GM18861 (cell line): ENCODE measurements around the gene BARD1.
"Not testable (repeated sequence)": the region's sequence is repeated elsewhere in the genome, so short reads cannot be mapped to it uniquely, and the experiment has no call there.

ENCODE experiments used
- ATAC-seq: cut with Tn5 transposase; IDR thresholded peaks from one replicate; pipeline ENCODE4 v1.9.1; 2021; ENCODE audit not compliant: unreplicated experiment

The BARD1 gene

DNA sequence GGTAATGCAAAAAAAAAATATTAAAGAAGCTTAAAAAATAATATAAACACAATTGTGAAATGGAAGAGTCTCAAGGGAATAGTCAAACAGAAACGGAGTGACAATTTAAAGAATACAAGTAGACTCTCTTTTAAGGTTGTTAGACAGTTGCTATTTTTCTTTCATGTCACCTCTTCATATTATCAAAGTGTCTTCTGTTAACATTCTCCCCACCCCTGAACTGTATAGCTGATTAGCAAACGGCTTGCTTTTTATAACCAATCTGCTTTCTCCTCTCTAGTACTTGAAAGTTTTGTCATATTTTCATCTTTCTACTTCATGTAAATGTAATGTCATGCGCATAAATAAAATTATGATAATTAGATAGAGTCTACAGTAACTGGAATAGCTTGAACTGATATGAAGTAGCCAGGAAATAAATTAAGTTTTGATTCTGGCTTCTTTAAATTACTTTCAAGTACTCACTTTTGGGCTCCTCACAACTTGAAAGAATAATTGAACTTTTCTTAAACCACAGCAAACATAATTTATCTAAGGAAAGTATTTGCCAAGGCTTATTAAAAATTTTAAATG lies 37.0 kb downstream of the BARD1 start:
- no peak for ATAC-seq

DNA sequence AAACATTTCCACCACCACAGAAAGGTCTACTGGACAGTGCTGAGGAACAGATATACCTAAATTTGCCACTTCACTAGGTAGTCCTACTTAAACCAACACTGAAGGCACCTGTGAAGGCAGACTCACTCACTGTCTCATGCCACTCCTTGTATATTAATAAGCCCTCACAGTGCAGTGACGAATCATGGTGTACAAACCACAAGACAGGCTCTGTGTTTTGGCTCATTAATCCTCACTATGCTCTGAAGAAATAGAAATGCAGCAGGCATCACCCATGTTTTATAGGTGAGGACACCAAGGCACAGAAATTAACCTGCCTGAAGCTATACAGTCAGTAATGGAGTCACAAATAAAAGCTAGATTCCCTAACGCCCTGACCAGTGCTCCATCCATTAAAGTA lies 44.3 kb downstream of the BARD1 start:
- no peak for ATAC-seq

GRCh38 chr2:214753455-214753854 lies 56.0 kb downstream of the BARD1 start:
- ATAC-seq, result no peak

DNA sequence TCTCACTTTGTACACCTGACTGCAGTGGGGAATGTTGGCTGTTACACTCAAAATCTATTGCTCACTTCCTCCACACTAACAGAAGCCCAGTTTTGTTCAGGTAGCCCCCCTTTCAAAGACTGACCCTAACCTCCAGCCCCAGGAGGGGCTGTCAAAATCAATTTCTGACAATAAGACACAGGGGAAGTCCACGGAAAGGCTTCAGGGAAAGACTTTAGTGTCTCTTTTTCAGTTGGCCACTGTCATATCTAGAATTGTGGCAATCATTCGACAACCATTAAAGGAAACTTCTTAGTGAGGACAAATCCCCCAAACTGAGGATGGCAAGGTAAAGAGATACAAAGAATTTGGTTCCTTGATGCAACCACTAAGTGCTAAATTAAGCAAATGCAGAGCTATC lies 59.0 kb downstream of the BARD1 start:
- no peak for ATAC-seq

GRCh38 chr2:214747992-214748391 lies 61.5 kb downstream of the BARD1 start:
- ATAC-seq, result no peak

- ATAC-seq, result no peak
Observed at GRCh38 chr2:214742119-214742518, 67.4 kb downstream of the BARD1 start.

GRCh38 chr2:214740867-214741395 lies 68.6 kb downstream of the BARD1 start:
- ATAC-seq, result no peak

DNA sequence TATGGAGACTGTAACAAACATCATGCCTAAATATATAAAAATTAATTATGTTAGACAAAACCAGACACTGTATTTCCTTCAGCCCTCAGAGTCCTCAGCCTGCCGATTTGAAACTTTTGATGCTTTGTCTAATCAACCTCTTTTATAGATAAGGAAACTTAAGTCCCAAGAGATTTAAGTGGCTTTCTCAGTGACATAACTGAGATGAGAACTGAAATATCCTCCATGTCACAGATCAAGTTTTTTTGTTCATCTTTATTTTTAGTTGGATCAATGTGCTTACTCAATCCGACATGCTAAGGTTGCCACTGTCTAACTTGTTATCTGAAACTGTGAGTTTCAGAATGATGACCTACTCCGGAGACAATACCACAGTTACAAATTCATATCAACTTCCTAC lies 72.3 kb downstream of the BARD1 start:
- peak; percentile 97 for ATAC-seq

- no peak for ATAC-seq
Observed at GRCh38 chr2:214730800-214731407, 78.6 kb downstream of the BARD1 start.

- no peak for ATAC-seq
Observed at GRCh38 chr2:214730248-214730647, 79.2 kb downstream of the BARD1 start.

- ATAC-seq, result no peak
Observed at GRCh38 chr2:214724741-214725140, 84.7 kb downstream of the BARD1 start.

DNA sequence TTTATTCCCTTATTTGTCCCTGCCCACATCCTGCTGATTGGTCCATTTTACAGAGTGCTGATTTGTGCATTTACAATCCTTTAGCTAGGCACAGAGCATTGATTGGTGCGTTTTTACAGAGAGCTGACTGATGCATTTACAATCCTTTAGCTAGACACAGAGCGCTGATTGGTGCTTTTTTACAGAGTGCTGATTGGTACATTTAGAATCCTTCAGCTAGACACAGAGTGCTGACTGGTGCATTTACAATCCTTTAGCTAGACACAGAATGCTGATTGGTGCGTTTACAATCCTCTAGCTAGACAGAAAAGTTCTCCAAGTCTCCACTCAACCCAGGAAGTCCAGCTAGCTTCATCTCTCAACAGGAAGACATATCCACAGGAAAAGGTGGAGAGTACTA lies 91.6 kb downstream of the BARD1 start:
- not testable (repeated sequence) for ATAC-seq

DNA sequence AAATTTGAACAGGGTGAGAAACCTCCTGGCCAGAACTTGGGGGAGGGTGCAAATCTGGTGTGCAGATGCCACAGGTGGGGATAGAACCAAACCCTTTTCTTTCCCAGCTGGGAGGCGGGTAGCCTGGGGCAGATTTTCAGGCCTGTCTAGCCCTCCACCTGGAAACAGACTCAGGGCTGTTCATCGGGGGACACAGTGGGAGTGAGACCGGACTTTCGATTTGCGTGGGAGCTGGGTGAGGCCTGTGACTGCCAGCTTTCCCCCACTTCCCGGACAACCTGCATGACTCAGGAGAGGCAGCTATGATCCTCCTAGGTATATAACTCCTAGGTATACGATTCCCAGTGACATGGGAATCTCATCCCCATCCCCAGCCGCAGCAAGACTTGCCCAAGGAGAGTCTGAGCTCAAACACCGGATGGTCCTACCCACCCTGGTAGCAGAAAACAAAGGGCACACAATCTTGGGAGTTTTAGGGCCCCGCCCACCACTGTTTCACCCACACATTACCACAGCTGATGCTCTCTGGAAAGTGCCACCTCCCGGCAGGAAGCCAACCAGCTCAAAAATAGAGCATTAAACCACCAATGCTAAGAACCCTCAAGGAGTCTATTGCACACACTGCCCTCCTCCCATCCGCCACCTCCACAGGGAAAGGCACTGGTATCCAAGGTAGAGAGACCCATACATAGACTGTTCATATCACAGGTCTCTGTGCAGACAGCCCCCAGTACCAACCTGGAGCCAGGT lies 92.5 kb downstream of the BARD1 start:
- no peak for ATAC-seq

DNA sequence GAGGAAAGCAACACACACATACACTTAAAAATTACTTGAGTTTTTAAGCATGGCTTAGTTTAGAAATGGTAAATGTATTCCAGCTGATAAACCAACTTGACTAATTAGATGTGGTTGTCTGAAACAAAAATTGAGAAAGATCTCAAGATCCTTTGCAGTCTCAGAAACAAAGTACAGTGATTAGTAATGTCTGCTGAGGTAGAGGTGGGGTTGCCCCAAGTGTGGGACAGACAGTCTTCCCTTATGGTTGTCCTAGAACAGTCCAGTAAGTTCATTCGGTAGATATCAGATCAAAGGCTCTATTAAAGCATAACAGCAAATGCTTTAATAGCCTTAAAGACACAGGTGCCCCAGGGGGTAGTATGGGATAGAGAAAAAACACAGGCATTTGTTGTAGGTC lies 94.5 kb downstream of the BARD1 start:
- no peak for ATAC-seq

- ATAC-seq, result no peak
Observed at GRCh38 chr2:214713080-214713830, 96.2 kb downstream of the BARD1 start.

DNA sequence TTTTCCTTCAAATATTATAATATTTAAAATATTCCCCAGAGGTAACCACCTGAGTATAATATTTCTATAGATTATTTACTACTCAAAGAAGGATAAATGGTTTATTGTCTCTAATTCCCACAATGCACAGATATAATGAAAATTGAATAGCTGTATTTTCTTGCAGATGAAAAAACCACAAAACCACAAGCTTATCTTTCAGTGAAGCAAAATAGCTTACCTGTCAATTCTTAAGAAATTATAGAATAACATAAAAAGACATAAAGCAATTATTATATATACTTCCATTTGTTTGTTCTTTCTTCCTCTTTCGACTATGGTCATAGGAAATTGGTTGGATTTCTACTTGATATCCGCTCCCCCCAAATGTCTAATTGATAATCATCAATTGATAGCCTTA lies 98.8 kb downstream of the BARD1 start:
- ATAC-seq, result no peak

GRCh38 chr2:214706986-214707385 lies 102.5 kb downstream of the BARD1 start:
- ATAC-seq, result no peak

GRCh38 chr2:214699236-214699635 lies 110.2 kb downstream of the BARD1 start:
- ATAC-seq, result no peak

GRCh38 chr2:214696681-214697080 lies 112.8 kb downstream of the BARD1 start:
- ATAC-seq, result no peak

DNA sequence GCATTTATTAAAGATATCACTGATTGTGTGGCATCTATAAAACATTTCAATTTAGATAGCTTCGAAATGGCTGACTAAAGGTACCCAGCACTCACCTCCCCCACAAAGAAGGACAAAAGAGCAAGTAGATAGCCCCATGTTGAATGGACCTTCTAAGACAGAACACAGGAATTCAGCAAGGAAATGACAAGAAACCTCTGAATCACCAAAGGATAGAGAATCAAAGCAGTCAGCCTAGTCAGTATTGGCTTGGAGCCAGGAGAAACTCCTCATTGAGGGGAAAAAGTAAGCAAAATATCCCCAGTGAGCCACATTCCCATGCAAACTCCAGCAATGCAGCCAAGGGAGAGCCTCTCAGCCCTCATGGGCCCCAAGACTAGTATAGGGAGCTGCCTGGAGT lies 113.7 kb downstream of the BARD1 start:
- no peak for ATAC-seq

DNA sequence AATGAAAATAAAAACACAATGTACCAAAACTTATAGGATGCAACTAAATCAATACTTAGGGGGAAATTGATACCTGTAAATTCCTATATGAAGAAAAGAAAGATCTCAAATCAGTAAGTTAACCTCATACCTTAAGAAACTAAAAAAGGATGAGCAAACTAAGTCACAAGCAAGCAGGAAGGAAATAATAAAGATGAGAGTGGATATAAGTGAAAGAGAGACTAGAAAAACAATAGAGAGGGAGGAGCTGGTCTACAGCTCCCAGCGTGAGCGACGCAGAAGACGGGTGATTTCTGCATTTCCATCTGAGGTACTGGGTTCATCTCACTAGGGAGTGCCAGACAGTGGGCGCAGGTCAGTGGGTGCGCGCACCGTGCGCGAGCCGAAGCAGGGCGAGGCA lies 125.9 kb downstream of the BARD1 start:
- ATAC-seq, result not testable (repeated sequence)

GRCh38 chr2:214679736-214680135 lies 129.7 kb downstream of the BARD1 start:
- ATAC-seq, result peak; percentile 38
